ENCODE results near the gene SPINT1. TPM values are rescaled to one million over a fixed set of nuclear protein-coding genes. Genes with fewer than 3 reads are reported as not detected.

SPINT1 gene, protein sequence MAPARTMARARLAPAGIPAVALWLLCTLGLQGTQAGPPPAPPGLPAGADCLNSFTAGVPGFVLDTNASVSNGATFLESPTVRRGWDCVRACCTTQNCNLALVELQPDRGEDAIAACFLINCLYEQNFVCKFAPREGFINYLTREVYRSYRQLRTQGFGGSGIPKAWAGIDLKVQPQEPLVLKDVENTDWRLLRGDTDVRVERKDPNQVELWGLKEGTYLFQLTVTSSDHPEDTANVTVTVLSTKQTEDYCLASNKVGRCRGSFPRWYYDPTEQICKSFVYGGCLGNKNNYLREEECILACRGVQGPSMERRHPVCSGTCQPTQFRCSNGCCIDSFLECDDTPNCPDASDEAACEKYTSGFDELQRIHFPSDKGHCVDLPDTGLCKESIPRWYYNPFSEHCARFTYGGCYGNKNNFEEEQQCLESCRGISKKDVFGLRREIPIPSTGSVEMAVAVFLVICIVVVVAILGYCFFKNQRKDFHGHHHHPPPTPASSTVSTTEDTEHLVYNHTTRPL
- polyA plus RNA-seq (ENCODE audit: insufficient read length) = 0.49 TPM

DNA sequence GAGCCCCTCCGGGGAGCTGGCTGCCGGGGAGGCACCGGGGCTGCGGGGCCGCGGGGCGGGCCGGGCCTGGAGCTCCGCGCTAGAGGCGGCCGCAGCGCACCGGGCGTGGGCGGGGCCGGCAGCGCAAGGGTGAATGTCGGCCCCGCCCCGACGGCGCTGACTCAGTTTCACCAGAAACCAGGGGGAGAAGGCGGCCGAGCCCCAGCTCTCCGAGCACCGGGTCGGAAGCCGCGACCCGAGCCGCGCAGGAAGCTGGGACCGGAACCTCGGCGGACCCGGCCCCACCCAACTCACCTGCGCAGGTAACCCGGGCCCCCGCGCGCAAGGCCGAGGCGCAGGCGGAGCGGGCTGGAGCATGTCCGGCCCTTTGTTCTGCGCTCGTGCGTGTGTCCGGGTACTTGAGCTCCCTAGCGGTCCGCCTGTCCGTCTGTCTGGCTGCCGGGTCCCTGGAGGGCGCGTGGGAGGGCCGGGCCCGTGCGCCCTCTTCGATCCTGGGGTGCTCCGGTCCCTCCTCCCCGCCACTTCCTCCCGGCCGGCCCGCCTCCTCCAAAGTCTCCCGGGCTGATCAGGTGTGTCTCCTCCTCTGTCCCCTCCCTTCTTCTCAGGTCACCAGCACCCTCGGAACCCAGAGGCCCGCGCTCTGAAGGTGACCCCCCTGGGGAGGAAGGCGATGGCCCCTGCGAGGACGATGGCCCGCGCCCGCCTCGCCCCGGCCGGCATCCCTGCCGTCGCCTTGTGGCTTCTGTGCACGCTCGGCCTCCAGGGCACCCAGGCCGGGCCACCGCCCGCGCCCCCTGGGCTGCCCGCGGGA, at the start of gene SPINT1:
SPINT1 (plus strand) TSS at position 164 of the 811 bp plus-strand sequence; CDS start at position 671, 507 bp downstream.
- DNase-seq (ENCODE audit: low read depth) = no peak

DNA sequence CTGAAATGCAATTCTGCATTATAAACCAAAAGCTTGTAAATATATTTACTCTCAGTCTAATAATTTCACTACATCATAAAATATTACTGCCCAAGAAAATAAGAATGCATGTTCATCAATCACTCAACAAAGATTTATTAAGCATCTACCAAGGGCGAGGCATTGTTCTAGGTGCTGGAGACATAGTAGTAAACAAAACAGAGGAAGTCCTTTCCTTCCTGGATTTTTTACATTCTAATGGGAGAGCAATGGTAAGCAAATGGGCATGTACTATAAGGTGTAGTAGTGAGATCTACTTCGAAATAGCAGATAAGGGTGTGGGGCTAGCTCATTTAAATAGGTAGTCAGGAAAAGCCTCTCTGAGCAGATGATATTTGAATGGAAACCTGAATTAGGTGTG, 47.8 kb upstream of the SPINT1 start:
- no peak for DNase-seq (ENCODE audit: low read depth)

DNA sequence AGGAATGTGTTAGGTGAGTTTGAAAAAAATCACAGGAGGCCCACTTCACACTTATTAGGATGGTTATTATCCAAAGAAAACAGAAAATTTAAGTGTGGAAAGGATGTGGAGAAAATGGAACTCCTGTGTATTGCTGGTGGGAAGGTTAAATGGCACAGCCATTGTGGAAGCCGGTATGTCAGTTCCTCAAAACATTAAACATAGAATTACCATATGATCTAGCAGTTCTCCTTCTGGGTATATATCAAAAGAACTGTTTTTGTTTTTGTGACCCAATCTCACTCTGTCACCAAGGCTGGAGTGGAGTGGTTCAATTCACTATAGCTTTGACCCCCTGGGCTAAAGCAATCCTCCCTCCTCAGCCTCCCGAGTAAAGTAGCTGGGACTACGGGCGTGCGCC, 47.3 kb upstream of the SPINT1 start:
- no peak for DNase-seq (ENCODE audit: low read depth)

DNA sequence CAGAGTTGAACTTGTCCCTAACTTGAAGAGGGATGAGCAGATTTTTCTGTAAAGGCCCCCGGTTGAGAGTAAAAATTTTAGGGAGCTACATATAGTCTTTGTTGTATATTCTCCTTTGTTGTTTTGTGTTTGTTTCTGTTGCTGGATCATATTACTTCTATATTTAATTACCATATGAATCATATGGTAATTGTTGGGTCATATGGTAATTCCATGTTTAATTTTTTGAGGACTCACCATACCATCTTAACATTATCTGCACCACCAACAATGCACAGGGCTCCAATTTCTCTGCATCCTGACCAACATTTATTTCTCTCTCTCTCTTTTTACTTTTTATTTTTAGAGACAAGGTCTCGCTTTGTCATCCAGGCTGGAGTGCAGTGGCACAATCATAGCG, 44.3 kb upstream of the SPINT1 start:
- no peak for DNase-seq (ENCODE audit: low read depth)

DNA sequence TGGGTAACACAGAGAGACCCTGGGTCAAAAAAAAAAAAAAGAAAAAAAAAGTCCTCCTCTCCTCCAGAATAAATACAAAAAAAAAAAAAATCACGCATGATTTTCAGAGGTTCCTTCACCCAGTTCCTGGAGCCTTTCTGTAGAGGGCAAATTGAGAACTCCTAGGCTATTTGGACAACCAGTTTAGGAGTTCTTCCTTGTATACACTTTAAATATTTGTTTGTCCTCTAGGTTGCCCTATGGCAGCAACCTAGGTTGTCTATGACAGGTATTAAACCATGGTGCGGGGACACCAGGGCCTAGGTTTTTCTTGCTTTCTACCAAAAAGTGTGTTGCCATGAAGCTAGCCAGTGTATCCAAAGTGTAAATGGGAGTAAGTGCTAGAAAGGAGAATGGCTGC, 40.8 kb upstream of the SPINT1 start:
- no peak for DNase-seq (ENCODE audit: low read depth)

DNA sequence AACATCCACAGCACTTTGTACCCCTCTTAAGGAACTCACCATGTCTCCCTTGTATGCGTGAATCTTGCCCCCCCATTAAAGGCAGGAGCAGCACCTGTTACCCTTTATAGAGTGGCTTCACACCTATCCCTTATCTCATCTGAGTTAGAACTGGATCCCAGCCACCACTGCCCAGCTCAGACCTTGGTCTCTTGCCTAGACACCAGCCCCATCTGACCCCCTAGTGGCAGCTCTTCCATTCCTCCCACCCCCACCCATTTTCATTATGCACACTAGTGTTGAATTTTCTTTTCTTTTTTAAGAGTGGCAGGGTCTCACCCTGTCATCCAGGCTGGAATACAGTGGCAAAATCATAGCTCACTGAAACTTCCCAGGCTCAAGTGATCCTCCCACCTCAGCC, 40.2 kb upstream of the SPINT1 start:
- DNase-seq (ENCODE audit: low read depth) = no peak

DNA sequence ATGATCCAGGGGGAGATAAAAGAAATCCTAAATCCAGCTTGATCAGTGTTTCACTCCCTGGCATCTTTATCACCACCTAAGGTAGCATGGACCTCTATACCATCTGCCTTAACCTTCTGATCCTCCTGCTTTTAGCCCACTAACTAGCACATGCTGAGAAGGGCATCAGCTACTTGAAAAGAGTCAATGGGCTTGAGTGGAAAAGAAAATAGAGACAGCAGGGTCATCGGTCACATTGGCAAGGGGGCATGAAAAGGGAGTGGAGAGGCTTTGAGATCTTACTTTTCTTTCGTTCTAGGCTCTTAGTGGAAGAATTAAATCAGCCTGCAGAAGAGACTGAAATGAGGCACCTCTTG, 37.2 kb upstream of the SPINT1 start:
- DNase-seq (ENCODE audit: low read depth) = no peak

DNA sequence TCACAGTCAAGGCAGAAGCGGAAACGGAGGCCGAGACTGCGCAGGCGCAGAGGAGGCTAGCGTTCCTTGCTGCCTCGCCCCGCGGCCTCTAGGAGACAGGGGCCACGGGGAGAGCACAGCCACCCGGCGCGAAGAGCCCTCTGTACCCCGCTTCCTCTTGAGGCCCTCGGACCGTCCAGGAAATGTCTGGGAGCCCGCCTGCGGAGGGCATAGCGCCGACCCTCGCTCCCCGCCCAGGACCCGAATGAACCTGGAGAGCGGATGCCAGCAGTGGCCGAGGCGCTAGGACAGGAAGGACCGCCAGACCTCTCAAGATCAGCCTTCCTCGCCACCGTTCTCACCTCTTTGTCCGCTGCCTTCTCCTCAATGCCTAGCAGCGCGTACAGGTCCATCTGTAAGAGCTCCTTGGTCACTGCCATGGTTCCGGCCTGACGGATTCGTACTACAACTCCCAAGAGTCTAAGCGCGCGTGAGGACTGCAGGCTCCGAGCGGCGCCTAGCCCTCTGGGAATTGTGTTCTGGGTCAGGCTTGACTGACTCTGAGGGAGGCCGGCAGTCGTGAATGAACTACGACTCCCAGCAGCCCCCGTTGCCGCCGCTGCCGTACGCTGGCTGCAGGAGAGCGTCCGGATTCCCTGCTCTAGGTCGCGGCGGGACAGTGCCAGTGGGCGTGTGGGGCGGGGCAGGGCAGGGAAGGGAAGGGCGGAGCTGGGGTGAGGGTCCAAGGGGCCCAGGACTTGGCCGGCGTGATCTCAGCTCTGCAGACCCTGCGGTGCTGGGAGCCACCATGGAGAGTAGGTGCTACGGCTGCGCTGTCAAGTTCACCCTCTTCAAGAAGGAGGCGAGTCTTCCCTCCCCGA, 36.6 kb upstream of the SPINT1 start, which contains the start of the genes DNAJC17 and ZFYVE19:
DNAJC17 (minus strand) TSS at position 446 of the 860 bp plus-strand sequence; CDS start at position 419, 27 bp downstream.
ZFYVE19 (plus strand) TSS at position 62 of the 860 bp plus-strand sequence; CDS start at position 563, 501 bp downstream.
- peak; percentile 98 for DNase-seq (ENCODE audit: low read depth)

DNA sequence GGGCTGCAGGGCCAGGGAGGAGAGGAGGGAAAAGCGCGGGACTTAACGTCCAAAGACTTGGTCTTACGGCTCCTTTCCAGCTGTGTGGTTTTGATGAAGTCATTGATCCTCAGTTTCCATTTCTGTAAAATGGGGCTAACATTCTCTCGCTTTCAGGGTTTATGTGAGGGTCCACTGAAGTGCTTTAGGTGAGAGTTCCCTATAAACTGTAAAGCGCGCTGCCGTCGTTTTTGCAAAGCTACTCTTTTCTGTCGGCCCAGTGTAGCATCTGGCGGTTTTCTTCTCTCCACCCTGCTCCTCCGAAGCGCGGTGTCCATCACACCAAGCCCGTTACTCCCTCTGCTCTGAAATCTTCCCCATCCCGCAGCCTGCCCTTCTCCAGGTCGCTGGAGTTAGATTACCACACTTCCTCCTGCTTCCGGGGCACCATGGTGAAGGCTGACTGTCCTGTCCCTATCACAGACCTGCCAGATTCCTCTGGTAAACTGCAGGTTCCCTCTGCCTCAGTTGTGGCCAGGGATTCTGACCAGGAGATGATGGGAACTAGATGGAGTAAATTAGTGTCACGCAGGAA, 35.9 kb upstream of the SPINT1 start:
- DNase-seq (ENCODE audit: low read depth) = no peak

DNA sequence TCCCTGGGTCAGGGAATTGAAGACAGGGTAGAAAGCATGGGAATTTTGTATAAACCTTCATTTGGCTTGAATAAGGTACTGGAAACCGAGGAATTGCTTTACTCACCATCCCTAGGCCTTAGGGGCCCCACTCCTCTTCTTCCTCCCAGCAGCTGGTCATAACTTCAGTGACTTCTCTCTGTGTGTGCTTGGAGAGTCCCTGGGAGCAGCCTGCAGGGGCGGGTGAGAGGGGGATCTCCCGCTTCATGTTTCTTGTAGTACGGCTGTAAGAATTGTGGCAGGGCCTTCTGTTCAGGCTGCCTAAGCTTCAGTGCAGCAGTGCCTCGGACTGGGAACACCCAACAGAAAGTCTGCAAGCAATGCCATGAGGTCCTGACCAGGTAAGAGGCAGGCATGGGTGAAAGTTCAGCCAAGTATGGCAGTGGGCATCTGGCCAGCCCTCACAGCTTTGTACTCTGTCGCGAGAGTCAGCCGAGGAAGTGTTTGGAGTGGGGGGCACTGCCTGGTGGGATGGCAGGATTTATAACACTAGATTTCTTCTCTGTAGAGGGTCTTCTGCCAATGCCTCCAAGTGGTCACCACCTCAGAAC, 34.9 kb upstream of the SPINT1 start:
- DNase-seq (ENCODE audit: low read depth) = no peak

DNA sequence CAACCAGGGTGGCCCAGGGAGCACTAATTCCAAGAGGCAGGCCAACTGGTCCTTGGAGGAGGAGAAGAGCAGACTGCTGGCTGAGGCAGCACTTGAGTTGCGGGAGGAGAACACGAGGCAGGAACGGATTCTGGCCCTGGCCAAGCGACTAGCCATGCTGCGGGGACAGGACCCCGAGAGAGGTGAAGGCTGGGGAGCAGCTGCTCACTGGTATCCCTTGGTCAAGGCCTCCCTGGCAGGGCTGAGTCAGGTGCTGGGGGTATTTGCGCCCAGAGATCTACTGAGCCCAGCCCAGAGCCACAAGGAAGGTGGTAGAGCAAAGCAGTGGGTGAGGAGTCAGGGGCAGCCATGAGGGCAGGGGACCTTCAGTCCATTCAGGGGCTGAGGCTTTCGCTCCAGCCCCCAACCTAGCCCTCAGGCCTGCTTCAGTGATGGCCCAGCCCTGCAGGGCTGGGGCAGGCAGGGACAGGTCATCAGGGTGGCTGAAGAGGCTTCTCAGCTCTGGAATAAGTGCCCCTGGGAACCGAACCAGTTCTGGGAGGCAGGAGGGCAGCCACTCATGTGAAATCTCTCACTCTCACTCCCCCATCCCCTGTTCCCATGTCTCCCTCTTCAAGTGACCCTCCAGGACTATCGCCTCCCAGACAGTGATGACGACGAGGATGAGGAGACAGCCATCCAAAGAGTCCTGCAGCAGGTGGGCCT, 31.0 kb upstream of the SPINT1 start:
- DNase-seq (ENCODE audit: low read depth) = no peak

DNA sequence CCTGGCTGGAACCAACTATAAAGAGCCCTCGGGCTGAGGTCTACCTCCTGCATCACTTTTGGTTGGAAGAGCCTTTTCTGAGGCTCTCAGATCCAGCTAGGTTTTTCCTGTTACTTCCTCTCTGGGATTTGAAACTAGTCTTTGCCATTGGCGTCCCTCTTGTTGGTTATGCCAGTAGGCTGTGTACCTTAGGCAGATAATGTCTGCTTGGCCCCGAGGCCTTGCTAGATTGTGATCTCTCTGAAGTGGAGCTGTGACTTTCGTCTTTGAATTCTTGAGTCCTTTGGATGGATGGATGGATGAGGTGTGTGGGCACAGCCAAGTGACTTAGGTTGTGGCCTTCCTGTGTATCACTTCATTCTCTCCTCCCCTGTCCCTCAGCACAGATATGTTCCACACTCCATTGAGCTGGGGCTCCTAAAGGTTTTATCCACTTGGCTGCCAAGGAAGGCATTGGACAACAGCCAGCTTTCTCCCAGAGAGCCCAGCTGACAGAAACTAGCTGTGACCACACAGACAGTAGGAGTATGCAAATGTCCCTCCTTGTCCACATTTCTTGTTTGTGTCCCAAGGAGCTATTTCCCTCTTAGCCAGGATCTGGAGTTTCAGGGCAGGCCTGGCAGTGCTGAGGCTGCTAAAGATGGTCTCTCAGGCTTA, 28.7 kb upstream of the SPINT1 start:
- no peak for DNase-seq (ENCODE audit: low read depth)

DNA sequence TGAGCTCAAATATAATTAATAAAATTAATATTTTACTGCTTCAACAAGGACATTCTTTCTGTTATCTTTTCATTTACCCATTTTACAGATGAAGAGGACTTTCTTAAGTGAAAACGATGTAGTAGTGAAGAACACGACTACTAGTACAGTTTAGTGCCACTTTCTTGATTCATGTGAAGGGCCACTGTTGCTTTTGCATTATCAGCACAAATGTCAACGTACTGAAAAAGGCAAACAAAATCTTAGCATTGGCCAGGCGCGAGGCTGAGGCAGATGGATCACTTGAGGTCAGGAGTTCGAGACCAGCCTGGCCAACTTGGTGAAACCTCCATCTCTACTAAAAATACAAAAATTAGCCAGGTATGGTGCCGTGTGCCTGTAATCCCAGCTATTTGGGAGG, 24.8 kb upstream of the SPINT1 start:
- no peak for DNase-seq (ENCODE audit: low read depth)

DNA sequence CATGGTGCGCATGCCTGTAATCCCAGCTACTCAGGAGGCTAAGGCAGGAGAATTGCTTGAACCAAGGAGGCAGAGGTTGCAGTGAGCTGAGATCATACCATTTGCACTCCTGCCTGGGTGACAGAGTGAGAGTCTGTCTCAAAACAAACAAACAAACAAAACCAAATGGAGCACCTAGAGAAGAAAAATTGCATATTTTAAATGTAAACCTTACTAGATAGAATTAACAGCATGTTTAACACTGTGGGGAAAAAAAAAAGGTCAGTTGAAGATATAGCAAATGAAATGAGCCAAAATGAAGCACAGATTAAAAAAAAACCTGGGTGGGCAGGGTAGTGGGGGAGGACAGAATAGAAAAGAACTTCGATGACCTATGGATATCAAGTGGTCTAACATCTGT, 22.7 kb upstream of the SPINT1 start:
- no peak for DNase-seq (ENCODE audit: low read depth)

DNA sequence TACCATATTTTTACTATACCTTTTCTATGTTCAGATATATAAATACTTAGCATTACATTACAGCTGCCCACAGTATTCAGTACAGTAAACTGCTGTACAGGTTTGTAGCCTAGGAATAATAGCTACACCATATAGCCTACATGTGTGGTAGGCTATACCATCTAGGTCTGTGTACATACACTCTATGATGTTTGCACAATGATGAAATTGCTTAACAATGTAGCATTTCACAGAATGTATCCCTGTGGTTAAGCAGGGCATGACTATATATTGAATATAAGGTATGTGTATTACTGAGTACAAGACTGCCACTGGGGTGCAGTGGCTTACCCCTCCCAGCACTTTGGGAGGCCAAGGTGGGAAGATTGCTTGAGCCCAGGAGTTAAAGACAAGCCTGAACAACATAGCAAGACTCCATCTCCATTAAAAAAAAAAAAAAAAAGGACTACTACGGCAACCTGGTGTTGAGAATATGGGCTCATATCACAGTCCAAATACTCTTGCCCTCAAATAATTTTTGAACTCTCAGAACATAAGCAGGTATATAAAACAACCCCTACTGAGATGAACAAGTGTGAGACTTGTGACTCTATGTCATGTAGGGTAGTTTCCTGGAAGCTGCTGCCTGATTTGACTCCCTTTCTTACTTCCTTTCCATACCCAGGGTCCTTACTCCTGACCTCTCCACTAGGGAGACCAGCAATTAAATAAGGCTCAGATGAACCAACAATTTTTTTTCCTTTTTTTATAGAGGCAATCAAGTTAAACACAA, 20.1 kb upstream of the SPINT1 start:
- DNase-seq (ENCODE audit: low read depth) = no peak

DNA sequence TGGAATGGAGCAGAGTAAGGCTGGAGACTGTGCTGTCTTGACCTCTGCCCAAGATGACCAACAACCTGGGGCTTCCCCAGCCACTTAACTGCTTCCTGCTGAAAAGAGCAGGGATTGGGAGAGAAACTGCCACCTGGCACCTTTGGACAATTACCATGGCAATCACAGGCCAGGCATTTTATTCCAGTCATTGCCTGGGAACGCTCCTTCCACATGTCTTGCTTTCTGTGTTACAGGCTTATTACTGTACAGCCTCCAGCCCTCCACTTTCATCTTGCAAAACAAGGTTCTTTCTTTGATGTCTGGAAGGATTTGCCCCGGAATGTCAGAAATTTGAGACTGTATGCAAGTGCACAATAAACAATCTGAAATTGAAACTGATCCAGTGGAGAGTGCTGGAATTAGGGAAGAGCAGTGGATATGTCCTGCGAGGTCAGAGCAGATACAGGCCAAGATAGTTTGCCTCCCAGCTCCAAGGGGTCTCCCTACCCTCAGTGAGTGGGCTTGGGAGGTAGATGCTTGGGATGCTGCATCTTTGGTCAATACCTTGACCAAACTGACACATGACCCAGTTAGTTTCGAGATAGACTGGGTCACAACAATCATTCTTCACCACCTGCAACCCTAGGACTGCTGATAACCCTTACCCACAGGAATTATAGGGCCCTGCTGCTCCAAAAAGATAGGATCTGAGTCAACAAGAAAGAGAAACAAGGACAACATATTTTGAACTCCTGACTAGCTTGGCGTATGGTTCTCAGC, 18.0 kb upstream of the SPINT1 start:
- no peak for DNase-seq (ENCODE audit: low read depth)

DNA sequence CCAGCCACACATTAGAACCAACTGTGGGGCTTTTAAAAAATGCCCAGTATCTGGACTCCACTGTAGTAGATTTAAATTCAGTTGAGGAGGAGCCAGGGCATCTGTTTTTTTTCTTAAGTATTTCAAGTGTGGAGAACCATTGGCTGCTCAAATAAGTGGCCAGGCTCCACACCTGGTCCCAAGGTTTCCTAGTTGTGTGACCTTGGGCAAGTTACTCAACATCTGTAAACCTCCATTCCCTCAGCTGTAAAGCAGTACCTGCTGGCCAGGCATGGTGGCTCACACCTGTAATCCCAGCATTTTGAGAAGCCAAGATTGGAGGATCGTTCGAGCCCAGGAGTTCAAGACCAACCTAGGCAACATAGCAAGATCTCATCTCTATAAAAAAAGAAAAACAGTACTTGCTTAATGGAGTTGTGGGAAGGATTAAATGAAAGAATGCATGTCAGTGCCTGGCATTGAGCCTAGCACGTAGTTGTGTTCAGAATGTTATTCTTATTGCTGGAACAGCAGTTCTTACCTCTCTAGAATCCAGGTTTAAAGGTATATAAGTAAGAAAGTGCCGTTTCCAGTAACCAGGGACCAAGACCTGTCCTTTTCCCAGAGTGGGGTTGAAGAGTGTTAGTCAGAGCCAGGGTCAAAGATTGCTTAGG, 17.3 kb upstream of the SPINT1 start:
- no peak for DNase-seq (ENCODE audit: low read depth)

All from forelimb muscle (tissue), 1 donor.